NCI-H1092 (cell line): ENCODE measurements around the gene TRIM9.

ENCODE experiments used
- DNase-seq: peaks from one replicate; lab custom pipeline; 2025; lab: John Stamatoyannopoulos, UW

Gene TRIM9

GRCh38 chr14:51094901-51095853 is at the start of gene TRIM9:
Gene TRIM9 (minus strand): TSS chr14:51095105. CDS start chr14:51094939, 166 bp downstream.
- peak; percentile 100 for DNase-seq

GRCh38 chr14:51140856-51141255 is 46.0 kb upstream of the TRIM9 start:
- DNase-seq, result no peak

GRCh38 chr14:51140338-51140737 is 45.4 kb upstream of the TRIM9 start:
- DNase-seq, result no peak

GRCh38 chr14:51139121-51139681 is 44.3 kb upstream of the TRIM9 start:
- DNase-seq, result no peak

GRCh38 chr14:51138404-51139103 is 43.6 kb upstream of the TRIM9 start:
- DNase-seq, result no peak

GRCh38 chr14:51131516-51131915 is 36.6 kb upstream of the TRIM9 start:
- no peak for DNase-seq

GRCh38 chr14:51129130-51129529 is 34.2 kb upstream of the TRIM9 start:
- no peak for DNase-seq

GRCh38 chr14:51124029-51124428 is 29.1 kb upstream of the TRIM9 start:
- no peak for DNase-seq

- DNase-seq, result no peak
Measured at GRCh38 chr14:51121096-51121495, 26.2 kb upstream of the TRIM9 start.

GRCh38 chr14:51119411-51120051 is 24.6 kb upstream of the TRIM9 start:
- no peak for DNase-seq

GRCh38 chr14:51118993-51119392 is 24.1 kb upstream of the TRIM9 start:
- no peak for DNase-seq

- DNase-seq, result no peak
Measured at GRCh38 chr14:51117593-51117992, 22.7 kb upstream of the TRIM9 start.

GRCh38 chr14:51116682-51117081 is 21.8 kb upstream of the TRIM9 start:
- no peak for DNase-seq

GRCh38 chr14:51109651-51110050 is 14.7 kb upstream of the TRIM9 start:
- DNase-seq, result no peak

GRCh38 chr14:51107801-51108200 is 12.9 kb upstream of the TRIM9 start:
- no peak for DNase-seq

- no peak for DNase-seq
Measured at GRCh38 chr14:51104467-51104866, 9.6 kb upstream of the TRIM9 start.

GRCh38 chr14:51097287-51097686 is 2.4 kb upstream of the TRIM9 start:
- DNase-seq, result no peak

- no peak for DNase-seq
Measured at GRCh38 chr14:51096870-51097269, 2.0 kb upstream of the TRIM9 start.

- peak; percentile 71 for DNase-seq
Measured at GRCh38 chr14:51095854-51096823, 1.2 kb upstream of the TRIM9 start.

- DNase-seq, result peak; percentile 43
Measured at GRCh38 chr14:51094282-51094821, 553 bp downstream of the TRIM9 start.
